ENCODE data around the gene CD109.
"Not testable (repeated sequence)": the region's sequence is repeated elsewhere in the genome, so short reads cannot be mapped to it uniquely, and the experiment has no call there.

Gene CD109

DNA sequence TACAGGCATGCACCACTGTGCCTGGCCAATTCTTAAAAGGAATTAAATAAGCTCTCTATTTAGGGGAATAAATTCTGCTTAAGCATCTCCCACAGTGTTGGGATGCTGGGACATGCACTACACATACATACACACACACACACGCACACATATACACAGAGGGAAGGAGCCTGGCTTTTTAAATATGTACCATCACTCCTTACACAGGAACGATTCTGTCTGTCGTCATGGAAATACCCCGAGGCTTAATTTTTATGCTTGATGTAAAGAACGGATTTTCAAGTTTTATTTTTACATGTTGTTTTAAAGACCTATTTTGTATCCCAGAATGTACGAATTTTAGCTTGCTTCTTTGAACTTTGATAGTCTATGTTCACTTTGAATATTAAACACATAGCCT lies 95.3 kb downstream of the CD109 start:
- no peak for DNase-seq (ENCODE audit: low spot score)

DNA sequence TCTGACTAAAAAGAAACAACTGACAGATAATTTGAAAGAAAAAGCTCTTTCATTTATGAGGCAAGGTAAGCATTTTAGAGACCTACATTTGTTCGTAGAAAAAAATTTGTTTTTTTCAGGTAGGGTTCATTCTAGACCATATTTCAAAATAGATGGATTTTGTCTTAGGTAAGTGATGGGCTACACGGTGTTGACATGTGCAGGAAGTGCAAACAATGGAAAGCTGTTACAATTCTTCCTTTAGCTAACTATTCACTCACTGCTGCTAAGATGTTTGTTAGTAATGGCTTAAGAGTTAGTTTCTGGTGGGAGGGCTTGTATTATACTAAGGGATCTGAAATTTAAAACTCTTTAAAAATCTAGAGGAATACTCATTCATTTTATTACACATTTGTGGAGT lies 96.7 kb downstream of the CD109 start:
- no peak for DNase-seq (ENCODE audit: low spot score)

DNA sequence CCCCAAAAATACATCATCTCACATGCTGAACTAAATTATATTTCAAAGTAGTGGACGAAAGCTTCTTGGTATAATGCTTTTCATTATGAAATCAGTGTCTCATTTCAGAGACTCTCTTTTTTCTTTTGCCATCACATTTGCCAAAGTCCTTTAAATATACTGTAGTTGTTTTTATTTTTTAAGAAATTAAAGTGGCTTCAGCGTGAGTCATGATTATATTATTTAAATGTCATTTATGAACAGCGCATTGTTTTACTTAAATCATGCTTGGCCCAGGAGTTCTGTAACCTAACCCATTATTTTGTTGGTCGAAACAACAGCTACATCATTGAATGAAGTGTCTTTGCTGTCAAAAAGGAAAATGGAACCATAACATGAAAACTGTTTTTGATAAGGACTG lies 100.9 kb downstream of the CD109 start:
- DNase-seq (ENCODE audit: low spot score), result no peak

DNA sequence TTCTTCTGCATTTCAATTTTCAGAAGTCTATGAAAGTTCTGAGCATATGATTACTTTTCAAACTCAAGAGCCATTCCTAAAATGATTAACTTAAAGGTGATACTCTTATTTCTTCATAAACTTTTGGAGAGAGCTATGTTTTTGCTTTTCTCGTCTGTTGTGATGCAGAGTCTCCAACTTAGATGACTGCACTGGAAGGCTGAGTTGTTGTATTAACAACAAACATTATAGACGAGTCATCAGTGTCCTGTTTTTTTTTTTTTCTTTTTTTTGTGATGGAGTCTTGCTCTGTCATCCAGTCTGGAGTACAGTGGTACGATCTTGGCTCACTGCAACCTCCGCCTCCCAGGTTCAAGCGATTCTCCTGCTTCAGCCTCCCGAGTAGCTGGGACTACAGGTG lies 101.9 kb downstream of the CD109 start:
- DNase-seq (ENCODE audit: low spot score), result no peak

DNA sequence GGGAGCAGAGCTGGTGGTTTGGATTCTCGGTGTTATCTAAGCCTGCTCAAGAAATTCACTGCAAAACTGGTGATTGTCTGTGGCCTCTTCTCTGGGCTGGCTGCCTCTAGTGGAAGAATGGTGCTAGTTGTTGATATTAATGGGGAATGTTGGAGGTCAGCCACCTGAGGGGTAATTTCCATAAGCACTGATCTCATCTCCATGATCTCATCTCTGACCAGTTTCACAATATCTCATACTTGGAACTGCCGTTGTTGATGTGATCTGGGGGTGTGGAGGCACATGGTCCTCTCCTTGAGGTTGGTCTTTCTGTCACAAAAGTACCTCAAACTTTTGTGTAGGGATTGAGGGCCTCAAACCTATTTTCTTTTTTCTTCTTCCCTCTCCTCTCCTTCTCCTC lies 102.6 kb downstream of the CD109 start:
- no peak for DNase-seq (ENCODE audit: low spot score)

DNA sequence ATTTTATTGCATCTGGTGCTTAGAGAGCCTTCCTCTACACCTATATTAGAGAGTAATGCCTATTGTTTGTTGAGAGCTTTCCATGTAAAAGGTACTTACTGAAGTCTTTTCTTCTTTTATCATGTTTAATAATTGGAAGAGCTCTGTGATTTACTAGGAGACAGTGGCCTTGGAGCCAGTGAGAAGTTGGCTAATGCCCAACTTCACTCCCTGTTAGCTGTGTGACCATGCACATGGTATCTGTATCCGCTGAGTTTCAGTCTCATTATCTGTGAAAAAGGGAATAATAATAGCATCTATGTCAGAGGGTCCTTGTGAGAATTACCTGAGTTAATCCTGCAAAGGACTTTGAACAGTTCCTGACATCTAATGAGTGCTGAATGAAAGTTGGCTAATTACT lies 105.0 kb downstream of the CD109 start:
- DNase-seq (ENCODE audit: low spot score), result no peak

DNA sequence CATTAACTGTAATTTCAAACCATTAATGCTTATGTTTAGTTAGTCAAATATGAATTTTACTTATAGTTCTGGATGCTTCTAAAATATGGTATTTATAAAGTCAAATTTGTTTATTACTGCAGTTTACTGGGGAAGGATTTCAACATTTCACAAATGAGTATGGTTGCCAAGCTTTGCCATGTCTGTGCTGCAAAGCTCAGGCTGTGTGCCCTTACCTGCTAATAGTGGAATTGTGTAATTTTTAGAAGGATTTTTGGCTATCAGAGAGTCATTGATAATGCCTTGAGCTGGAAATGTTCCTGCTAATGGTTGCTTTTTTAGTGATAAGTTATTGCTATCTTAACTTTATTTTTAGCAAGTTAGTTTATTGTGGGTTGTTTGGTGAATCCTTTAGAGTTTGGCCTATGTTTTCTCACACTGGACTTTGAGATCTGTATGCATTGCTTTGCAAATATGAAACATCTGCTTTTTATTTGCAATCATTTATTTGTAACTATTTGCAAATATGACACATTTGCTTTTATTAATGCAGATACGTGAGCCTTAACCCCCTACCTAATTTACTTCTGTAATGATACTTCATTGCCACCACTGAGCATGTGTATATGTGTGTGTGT lies 105.8 kb downstream of the CD109 start:
- DNase-seq (ENCODE audit: low spot score), result no peak

DNA sequence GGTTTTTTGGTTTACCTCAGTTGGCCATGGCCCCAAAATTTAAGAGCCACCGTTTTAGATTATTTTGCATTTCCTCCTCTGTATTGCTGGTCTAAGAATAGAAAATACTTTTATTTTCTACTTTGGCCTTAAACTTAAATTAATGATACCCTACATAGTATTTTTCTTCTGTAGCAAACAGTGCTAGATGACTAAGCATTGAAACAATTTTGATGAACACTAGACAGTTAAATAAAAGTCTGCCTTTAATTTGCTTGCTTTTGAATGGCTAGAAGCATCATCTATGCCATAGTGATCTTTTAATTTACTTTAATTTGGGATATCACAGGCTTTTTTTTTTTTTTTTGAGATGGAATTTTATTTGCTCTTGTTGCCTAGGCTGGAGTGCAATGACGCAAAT lies 106.4 kb downstream of the CD109 start:
- no peak for DNase-seq (ENCODE audit: low spot score)

DNA sequence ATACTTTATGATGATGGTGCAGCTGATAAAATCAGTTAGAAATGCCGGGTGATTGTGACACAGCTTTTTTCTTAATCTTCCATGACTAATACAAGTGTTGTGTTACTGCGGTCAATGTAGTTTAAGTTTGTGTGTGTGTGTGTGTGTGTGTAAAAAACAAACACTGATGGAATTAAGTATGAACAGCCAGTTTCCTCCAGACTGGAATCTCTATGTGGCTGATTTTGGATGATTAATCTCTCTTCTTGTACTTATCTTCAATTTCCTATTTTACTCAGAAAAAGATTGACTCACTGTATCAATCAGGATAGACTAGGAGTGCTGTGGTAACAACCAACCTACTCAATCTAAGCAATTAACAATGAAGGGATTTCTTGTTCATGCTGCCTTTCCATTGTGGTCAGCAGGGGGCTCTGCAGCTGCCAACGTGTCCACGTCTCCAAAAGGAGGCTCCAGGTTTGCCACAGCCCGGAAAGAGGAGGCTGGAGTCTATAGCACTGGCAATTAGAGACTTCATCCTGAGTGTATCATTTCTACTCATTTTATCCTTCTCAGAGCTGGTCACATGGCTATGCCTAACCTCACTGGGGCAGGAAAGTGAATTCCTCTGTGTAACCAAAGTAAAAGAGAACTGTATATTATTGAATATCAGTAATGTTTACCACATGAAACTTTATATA lies 107.7 kb downstream of the CD109 start:
- DNase-seq (ENCODE audit: low spot score), result no peak

DNA sequence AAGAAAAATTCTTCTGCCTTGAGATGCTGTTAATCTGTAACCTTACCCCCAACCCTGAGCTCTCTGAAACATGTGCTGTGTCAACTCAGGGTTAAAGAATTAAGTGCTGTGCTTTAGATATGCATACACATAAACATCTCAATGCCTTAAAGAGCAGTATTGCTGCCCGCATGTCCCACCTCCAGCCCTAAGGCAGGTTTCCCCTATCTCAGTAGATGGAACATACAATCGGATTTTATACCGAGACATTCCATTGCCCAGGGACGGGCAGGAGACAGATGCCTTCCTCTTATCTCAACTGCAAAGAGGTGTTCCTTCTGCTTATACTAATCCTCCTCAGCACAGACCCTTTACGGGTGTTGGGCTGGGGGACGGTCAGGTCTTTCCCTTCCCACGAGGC lies 109.2 kb downstream of the CD109 start:
- not testable (repeated sequence) for DNase-seq (ENCODE audit: low spot score)

DNA sequence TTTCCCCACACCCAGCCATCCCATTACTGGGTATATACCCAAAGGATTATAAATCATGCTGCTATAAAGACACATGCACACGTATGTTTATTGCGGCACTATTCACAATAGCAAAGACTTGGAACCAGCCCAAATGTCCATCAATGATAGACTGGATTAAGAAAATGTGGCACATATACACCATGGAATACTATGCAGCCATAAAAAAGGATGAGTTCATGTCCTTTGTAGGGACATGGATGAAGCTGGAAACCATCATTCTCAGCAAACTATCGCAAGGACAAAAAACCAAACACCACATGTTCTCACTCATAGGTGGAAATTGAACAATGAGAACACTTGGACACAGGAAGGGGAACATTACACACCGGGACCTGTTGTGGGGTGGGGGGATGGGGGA lies 110.0 kb downstream of the CD109 start:
- DNase-seq (ENCODE audit: low spot score), result not testable (repeated sequence)

DNA sequence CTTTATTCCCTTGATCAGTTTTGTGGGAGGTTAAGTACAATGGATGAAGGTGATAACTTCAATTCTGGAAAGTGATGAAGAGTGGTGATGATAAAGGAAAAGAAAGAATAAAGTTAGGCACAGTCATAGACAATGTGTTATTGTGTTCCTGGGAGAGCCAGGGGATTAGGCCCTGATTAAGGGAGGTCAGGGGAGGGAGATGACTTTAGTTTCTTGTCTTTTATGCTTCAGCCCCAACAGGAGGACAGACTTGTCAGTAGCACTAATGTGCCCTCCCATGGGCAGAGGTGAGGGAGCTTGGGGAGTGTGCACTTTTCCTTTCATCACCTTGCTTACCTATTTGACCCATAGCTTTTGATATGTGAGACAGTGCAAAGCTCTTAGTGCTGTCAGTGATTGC lies 115.7 kb downstream of the CD109 start:
- no peak for DNase-seq (ENCODE audit: low spot score)

DNA sequence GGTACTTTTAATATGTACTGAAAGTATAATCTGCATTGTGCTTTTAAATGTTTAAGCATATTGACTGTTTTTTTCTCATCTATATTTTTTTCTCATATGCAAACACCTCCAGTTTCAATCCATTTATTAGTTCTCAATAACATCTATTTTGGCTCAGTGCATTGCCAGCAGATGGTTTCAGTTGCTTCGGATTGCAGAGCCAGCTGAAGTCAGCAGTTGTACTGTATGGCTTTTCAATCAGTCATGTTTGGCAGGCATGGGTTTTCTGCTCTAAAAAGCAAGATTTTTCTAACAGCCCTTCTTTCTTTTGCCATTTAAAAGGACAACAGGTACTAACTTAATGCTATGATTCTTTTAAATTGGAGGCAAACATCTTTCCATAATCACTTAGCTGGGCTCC lies 121.2 kb downstream of the CD109 start:
- no peak for DNase-seq (ENCODE audit: low spot score)

DNA sequence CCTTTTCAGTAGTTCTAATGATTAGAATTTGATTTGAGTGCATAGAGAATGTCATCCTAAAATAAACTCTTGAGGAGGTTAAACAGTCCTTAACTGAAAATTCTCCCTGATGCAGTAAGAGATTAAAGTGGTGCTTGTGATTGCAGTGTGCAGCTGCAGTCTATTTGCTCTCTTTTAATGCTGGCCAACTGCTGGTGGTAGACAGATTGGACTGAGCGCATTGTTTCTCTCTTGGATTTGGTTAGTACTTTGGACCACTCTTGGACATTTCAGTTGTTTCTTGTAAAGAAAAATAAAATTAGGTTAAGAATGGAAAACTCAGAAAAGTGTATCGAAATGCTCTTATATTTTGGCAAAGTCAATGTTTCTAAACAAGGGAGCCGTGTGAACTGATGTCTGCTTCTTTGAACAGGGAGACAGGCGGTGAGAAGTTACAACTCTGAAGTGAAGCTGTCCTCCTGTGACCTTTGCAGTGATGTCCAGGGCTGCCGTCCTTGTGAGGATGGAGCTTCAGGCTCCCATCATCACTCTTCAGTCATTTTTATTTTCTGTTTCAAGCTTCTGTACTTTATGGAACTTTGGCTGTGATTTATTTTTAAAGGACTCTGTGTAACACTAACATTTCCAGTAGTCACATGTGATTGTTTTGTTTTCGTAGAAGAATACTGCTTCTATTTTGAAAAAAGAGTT lies 127.2 kb downstream of the CD109 start:
- DNase-seq (ENCODE audit: low spot score), result no peak

DNA sequence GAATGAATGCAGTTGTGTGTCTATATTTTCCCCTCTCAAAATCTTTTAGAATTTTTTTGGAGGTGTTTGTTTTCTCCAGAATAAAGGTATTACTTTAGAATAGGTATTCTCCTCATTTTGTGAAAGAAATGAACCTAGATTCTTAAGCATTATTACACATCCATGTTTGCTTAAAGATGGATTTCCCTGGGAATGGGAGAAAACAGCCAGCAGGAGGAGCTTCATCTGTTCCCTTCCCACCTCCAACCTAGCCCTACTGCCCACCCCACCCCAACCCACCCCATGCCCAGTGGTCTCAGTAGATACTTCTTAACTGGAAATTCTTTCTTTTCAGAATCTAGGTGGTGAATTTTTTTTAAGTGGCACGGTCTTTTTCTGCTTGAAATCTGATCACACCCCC lies 127.8 kb downstream of the CD109 start:
- no peak for DNase-seq (ENCODE audit: low spot score)

DNA sequence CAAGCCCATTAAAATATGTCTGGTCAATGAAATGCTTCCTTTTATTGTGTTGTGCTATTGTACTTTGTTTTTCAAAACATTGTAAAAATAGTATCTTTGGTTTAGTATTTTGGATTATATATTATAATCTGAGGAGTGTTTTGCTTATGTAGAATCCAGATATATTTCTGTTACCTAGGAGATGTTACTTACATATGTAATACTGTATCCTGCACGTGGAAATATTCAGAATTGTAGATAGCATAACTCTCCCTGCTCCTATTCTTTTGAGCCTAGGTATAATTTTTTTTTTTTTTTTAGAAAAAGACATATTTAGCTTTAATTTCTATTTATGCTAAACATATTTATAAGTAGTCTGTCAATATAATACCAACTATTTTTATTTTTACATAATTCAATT lies 130.6 kb downstream of the CD109 start:
- DNase-seq (ENCODE audit: low spot score), result no peak

DNA sequence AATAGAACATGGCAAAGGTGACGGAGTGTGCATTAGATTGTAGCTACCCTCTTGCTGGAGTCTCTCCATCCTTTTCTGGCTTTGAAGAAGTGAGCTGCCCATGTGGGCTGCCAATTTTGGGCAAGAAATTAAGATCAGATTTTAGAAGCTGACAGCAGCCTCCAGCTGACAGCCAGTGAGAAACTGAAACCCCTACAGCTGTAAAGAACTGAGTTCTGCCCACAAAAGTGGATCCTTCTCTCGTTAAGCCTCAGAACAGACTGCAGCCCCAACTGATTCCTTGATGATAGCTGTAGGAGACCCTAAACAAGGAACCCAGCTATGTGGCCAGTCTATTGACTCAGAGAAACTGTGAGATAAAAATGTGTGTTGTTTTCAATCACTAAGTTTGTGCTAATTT lies 134.1 kb downstream of the CD109 start:
- no peak for DNase-seq (ENCODE audit: low spot score)

DNA sequence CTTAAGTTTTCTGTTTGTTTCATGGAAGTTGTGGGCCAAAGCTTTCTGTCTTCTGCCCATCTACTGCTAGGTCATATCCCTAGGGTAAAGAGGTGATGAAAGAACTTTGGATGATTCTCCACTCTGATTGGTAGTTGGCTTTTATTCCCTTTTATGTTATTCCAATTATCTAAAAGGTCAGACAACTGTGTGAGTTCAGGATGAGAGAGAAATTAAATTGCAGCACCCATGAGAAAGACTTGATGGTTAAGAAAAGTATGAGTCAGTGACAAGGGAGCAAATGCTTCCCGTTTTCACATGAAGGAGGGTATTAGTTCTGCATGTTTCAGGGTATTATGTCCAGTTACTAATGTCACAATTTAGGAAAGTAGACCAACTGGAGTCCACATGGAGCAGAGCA lies 136.3 kb downstream of the CD109 start:
- no peak for DNase-seq (ENCODE audit: low spot score)

DNA sequence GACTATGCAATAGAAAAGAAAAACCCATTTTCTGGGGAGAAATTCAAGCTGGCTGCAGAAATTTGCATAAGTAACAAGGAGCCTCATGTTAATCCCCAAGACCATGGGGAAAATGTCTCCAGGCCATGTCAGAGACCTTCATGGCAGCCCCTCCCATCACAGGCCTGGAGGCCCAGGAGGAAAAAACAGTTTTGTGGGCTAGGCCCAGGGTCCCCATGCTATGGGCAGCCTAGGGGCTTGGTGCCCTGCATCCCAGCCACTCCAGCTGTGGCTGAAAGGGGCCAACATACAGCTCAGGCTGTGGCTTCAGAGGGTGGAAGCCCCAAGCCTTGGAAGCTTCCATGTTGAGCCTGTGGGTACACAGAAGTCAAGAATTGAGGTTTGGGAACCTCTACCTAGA lies 148.7 kb downstream of the CD109 start:
- not testable (repeated sequence) for DNase-seq (ENCODE audit: low spot score)

DNA sequence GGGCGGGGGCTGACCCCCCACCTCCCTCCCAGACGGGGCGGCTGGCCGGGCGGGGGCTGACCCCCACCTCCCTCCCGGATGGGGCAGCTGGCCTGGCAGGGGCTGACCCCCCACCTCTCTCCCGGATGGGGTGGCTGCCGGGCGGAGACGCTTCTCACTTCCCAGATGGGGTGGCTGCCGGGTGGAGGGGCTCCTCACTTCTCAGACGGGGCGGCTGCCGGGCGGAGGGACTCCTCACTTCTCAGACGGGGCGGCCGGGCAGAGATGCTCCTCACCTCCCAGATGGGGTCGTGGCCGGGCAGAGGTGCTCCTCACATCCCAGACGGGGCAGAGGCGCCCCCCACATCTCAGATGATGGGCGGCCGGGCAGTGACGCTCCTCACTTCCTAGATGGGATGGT lies 155.0 kb downstream of the CD109 start:
- not testable (repeated sequence) for DNase-seq (ENCODE audit: low spot score)

DNA sequence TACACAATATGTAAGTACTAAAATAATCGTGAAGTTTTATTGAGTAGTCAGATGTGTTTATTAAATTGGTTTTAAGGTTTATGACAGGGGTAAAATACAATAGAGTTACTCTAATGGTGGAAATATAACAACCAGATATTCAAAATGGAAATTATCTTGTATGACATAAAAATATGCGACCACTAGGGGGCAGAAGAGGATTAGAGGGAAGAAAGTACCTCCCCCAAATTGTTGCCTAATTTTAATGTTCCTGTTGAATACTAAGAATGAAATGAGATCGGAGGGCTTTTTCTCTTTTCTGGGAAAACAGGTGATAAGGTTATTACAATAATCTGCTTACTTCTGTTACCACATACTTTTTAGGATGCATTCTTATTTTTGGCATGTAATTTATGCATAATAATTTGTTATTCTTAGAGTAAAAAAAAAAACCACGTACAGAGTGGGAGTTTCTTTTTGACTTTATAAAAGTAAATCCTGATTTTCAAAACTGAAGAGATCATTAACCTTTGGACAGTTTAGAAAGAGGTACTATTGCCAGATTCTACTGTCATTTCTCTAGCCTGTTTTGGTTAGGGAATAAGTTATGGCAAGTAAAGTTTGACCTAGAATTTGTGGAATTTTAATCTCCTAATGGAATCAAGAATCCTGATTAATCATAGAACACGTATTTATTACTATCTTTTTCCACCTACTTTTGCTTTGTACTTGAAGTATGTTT lies 159.2 kb downstream of the CD109 start:
- no peak for DNase-seq (ENCODE audit: low spot score)

DNA sequence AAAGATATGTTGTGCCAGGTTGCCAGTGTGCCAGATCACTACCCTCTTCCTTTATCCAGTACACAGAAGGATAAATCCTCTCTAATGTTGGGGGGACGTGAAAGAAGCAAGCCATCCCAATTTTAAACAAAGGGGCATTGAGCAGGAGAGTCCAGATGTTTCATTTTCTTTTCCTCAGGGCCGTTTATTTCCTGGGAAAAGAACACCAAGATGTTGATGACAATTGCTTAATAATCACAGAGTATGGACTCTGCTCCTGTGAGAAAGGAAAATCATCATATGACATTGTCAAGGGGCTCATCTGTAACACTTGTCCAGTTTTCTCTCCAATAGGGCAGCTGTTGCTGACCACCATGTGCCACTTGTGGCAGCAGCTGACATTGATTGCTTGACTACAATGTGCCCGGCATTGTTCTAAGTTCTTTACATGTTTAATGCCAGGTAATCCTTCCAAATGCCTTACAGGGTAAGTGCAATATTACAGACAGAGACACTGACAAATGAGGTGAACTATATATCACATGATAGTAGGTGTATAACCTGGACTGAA lies 161.4 kb downstream of the CD109 start:
- DNase-seq (ENCODE audit: low spot score), result no peak

DNA sequence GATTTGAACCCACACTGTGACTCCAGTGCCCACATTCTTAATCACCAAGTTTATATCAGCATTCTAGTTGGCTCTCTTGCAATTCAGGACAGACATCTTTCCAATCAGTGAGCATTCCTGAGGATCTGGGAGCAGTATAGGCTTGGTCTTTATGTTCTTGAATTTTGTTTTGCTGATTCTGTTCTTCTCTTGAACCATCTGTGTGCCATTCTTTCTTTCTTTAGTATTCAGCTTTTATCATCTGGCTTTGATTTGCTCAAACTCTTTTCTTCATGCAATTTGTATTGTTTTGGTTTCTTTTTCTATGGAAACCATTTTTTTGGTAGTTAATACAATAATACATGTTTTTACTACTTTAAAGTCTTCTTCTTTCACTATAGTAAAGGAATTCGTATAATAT lies 162.4 kb downstream of the CD109 start:
- DNase-seq (ENCODE audit: low spot score), result no peak

Data from left forelimb (tissue), 1 donor.